HEK293 (cell line): Measurements from ENCODE around the gene PTPRN2.

Experiments used
- CTCF ChIA-PET: fragments of 350-600 bp; formaldehyde crosslinking; extraction: SDS; loops from one replicate; lab custom pipeline; 2021; ENCODE audit warnings: antibody characterized with exemption; lab: Yijun Ruan, JAX
- POLR2A ChIA-PET: fragments of 300-600 bp; formaldehyde crosslinking; extraction: SDS; loops from one replicate; lab custom pipeline; 2020; ENCODE audit warnings: antibody characterized with exemption, inconsistent platforms; lab: Yijun Ruan, JAX
- H3K27ac ChIP-seq: fragments of 200-500 bp; sonication (Bioruptor generic); 2 replicates; pipeline ENCODE4 v1.5.1; 2014; ENCODE audit warnings: low read depth, low read length, control low read depth, inconsistent platforms; ENCODE audit errors: extremely low read depth
- H3K36me3 ChIP-seq, 2 experiments: fragments of 200-500 bp in 1 of 2; sonication (Bioruptor generic) in 1 of 2; 1 replicate in 1 of 2; 2 replicates in 1 of 2; pipeline ENCODE4 v1.5.1; 2014 to 2017; ENCODE audit warnings: inconsistent platforms in 2 of 2, low read length in 2 of 2; ENCODE audit not compliant: control insufficient read depth in 2 of 2, insufficient read depth in 1 of 2
- H3K4me1 ChIP-seq: fragments of 200-500 bp; sonication (Bioruptor generic); 2 replicates; pipeline ENCODE4 v1.5.1; 2014; ENCODE audit warnings: mild to moderate bottlenecking, low read length, inconsistent platforms; ENCODE audit not compliant: control insufficient read depth, insufficient read depth
- H3K4me3 ChIP-seq: 2 replicates; pipeline ENCODE4 v1.5.1; 2011; ENCODE audit warnings: low read depth, mild to moderate bottlenecking, control low read depth, low read length, moderate library complexity
- H3K9me3 ChIP-seq: fragments of 200-500 bp; sonication (Bioruptor generic); 2 replicates; pipeline ENCODE4 v1.5.1; 2014; ENCODE audit warnings: low read depth, low read length, inconsistent platforms; ENCODE audit not compliant: control insufficient read depth, insufficient read depth
- KLF7 ChIP-seq: fragments of 450-650 bp; formaldehyde crosslinking; IDR thresholded peaks from 2 replicates; pipeline ENCODE4 v1.5.1; 2016; ENCODE audit warnings: missing biosample characterization, missing genetic modification characterization, borderline replicate concordance
- YY1 ChIP-seq: fragments of 450-650 bp; formaldehyde crosslinking; IDR thresholded peaks from 2 replicates; pipeline ENCODE4 v1.5.1; 2018; ENCODE audit warnings: missing biosample characterization, missing genetic modification characterization
- ZBTB21 ChIP-seq: fragments of 450-650 bp; formaldehyde crosslinking; IDR thresholded peaks from 2 replicates; pipeline ENCODE4 v1.5.1; 2017; ENCODE audit warnings: missing biosample characterization, missing genetic modification characterization
- ZNF169 ChIP-seq: fragments of 450-650 bp; formaldehyde crosslinking; IDR thresholded peaks from 2 replicates; pipeline ENCODE4 v1.5.1; 2016; ENCODE audit warnings: missing biosample characterization, missing genetic modification characterization
- ZNF404 ChIP-seq: fragments of 450-650 bp; formaldehyde crosslinking; IDR thresholded peaks from 2 replicates; pipeline ENCODE4 v1.5.1; 2017; ENCODE audit warnings: missing biosample characterization, missing genetic modification characterization
- ZNF624 ChIP-seq: fragments of 450-650 bp; formaldehyde crosslinking; IDR thresholded peaks from 2 replicates; pipeline ENCODE4 v1.5.1; 2017; ENCODE audit warnings: missing biosample characterization, missing genetic modification characterization
- ZNF626 ChIP-seq: fragments of 450-650 bp; sonication (Bioruptor Pico); formaldehyde crosslinking; IDR thresholded peaks from 2 replicates; pipeline ENCODE4 v1.5.1; 2018; ENCODE audit warnings: missing biosample characterization, missing genetic modification characterization, inconsistent platforms
- ZNF677 ChIP-seq: fragments of 450-650 bp; IDR thresholded peaks from 2 replicates; pipeline ENCODE4 v1.5.0; 2018; ENCODE audit warnings: missing biosample characterization, mild to moderate bottlenecking, missing genetic modification characterization, moderate library complexity
- ZNF707 ChIP-seq: fragments of 450-650 bp; formaldehyde crosslinking; IDR thresholded peaks from 2 replicates; pipeline ENCODE4 v1.5.1; 2016; ENCODE audit warnings: missing biosample characterization, missing genetic modification characterization
- ZNF792 ChIP-seq: fragments of 450-650 bp; formaldehyde crosslinking; IDR thresholded peaks from 2 replicates; pipeline ENCODE4 v1.5.1; 2016; ENCODE audit warnings: missing biosample characterization, missing genetic modification characterization
- ZNF843 ChIP-seq: fragments of 450-650 bp; formaldehyde crosslinking; IDR thresholded peaks from 2 replicates; pipeline ENCODE4 v1.5.1; 2016; ENCODE audit warnings: missing biosample characterization, missing genetic modification characterization
- TF ChIP-seq, protein P1 (sequence below): fragments of 450-650 bp; IDR thresholded peaks from 2 replicates; pipeline ENCODE4 v1.5.1; 2018; ENCODE audit warnings: missing biosample characterization, missing genetic modification characterization
- TF ChIP-seq, protein P2 (sequence below): fragments of 450-650 bp; formaldehyde crosslinking; IDR thresholded peaks from 2 replicates; pipeline ENCODE4 v1.5.1; 2016; ENCODE audit warnings: missing biosample characterization, missing genetic modification characterization
- TF ChIP-seq, protein P3 (sequence below): fragments of 450-650 bp; formaldehyde crosslinking; conservative IDR thresholded peaks from 2 replicates; pipeline ENCODE4 v1.5.1; 2016; ENCODE audit warnings: low read depth, missing biosample characterization, missing genetic modification characterization
- TF ChIP-seq, protein P4 (sequence below): fragments of 450-650 bp; formaldehyde crosslinking; IDR thresholded peaks from 2 replicates; pipeline ENCODE4 v1.5.1; 2016; ENCODE audit warnings: missing biosample characterization, missing genetic modification characterization, borderline replicate concordance
- TF ChIP-seq, protein P5 (sequence below): fragments of 450-650 bp; formaldehyde crosslinking; IDR thresholded peaks from 2 replicates; pipeline ENCODE4 v1.5.1; 2016; ENCODE audit warnings: missing biosample characterization, missing genetic modification characterization

The PTPRN2 gene

DNA sequence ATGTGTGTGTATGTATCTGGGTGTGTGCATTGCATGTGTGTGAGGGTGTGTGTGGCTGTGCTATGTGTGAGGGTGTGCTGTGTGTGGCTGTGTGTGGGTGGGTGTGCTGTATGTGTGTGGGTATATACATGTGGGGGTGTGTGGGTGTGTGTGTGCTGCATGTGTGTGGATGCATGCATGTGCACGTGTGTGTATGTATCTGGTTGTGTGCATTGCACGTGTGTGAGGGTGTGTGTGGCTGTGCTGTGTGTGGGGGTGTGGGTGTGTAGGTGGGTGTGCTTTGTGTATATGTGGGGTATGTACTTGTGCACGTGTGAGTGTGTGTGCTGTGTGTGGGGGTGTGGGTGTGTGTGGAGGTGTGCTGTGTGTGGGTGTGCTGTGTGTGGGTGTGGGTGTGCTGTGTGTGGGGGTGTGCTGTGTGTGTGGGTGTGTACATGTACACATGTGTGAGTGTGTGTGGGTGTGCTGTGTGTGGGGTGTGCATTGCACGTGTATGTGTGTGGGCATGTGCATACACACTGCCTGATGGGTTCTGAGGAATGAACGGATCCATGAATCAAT lies 579.8 kb downstream of the PTPRN2 start (continued):
- TF ChIP-seq, protein P1, sequence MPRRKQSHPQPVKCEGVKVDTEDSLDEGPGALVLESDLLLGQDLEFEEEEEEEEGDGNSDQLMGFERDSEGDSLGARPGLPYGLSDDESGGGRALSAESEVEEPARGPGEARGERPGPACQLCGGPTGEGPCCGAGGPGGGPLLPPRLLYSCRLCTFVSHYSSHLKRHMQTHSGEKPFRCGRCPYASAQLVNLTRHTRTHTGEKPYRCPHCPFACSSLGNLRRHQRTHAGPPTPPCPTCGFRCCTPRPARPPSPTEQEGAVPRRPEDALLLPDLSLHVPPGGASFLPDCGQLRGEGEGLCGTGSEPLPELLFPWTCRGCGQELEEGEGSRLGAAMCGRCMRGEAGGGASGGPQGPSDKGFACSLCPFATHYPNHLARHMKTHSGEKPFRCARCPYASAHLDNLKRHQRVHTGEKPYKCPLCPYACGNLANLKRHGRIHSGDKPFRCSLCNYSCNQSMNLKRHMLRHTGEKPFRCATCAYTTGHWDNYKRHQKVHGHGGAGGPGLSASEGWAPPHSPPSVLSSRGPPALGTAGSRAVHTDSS: no peak

DNA sequence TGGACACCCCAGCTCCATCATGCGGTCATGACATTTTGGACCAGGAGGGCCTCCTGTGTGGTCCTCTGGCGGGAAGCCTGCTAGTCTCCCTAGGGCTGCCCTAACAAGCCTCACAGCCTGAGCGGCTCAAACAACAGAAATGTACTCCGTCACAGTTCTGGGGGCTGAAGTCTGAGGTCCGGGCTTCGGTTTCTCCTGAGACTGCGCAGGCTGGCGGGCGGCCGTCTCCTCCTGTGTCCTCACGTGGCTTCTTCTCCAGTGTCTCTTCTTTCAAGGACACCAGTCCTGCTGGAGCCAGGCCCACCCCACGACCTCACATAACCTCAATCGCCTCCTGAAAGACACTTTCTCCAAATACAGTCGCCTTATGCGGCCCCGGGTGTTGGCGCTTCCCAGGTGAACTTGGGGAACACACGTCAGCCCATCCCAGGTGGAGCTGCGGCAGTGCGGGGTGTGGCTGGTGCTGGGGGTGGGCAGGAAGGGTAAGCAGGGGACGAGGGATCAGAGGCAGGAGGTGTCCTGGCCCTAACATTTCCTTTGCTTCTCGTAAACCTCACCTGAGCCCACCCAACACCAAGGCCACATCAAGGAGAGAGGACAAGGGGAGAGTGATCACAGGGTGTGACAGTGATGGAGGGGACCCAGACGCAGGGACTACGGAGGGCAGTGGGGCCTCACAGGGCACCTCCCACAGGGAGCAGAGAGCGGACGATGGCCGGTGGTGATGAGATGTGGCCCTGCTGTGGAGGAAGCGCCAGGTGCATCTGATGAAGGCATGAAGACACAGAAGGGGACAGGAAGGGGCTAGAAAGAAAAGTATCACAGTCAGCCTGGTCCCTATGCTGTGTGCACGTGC lies 580.6 kb downstream of the PTPRN2 start:
- no peak for TF ChIP-seq ZNF843 (tag by site-specific recombination)
- no peak for TF ChIP-seq ZNF792 (tag by site-specific recombination)
- no peak for TF ChIP-seq KLF7 (tag by site-specific recombination)
- TF ChIP-seq, protein P2, sequence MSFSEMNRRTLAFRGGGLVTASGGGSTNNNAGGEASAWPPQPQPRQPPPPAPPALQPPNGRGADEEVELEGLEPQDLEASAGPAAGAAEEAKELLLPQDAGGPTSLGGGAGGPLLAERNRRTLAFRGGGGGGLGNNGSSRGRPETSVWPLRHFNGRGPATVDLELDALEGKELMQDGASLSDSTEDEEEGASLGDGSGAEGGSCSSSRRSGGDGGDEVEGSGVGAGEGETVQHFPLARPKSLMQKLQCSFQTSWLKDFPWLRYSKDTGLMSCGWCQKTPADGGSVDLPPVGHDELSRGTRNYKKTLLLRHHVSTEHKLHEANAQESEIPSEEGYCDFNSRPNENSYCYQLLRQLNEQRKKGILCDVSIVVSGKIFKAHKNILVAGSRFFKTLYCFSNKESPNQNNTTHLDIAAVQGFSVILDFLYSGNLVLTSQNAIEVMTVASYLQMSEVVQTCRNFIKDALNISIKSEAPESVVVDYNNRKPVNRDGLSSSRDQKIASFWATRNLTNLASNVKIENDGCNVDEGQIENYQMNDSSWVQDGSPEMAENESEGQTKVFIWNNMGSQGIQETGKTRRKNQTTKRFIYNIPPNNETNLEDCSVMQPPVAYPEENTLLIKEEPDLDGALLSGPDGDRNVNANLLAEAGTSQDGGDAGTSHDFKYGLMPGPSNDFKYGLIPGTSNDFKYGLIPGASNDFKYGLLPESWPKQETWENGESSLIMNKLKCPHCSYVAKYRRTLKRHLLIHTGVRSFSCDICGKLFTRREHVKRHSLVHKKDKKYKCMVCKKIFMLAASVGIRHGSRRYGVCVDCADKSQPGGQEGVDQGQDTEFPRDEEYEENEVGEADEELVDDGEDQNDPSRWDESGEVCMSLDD (tag by site-specific recombination): no peak
- TF ChIP-seq, protein P3, sequence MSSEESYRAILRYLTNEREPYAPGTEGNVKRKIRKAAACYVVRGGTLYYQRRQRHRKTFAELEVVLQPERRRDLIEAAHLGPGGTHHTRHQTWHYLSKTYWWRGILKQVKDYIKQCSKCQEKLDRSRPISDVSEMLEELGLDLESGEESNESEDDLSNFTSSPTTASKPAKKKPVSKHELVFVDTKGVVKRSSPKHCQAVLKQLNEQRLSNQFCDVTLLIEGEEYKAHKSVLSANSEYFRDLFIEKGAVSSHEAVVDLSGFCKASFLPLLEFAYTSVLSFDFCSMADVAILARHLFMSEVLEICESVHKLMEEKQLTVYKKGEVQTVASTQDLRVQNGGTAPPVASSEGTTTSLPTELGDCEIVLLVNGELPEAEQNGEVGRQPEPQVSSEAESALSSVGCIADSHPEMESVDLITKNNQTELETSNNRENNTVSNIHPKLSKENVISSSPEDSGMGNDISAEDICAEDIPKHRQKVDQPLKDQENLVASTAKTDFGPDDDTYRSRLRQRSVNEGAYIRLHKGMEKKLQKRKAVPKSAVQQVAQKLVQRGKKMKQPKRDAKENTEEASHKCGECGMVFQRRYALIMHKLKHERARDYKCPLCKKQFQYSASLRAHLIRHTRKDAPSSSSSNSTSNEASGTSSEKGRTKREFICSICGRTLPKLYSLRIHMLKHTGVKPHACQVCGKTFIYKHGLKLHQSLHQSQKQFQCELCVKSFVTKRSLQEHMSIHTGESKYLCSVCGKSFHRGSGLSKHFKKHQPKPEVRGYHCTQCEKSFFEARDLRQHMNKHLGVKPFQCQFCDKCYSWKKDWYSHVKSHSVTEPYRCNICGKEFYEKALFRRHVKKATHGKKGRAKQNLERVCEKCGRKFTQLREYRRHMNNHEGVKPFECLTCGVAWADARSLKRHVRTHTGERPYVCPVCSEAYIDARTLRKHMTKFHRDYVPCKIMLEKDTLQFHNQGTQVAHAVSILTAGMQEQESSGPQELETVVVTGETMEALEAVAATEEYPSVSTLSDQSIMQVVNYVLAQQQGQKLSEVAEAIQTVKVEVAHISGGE (tag by site-specific recombination): no peak
- TF ChIP-seq YY1 (tag by site-specific recombination): no peak
- no peak for TF ChIP-seq ZNF626
- TF ChIP-seq ZNF404 (tag by site-specific recombination): no peak
- no peak for TF ChIP-seq ZNF677 (tag by site-specific recombination)
- TF ChIP-seq, protein P4, sequence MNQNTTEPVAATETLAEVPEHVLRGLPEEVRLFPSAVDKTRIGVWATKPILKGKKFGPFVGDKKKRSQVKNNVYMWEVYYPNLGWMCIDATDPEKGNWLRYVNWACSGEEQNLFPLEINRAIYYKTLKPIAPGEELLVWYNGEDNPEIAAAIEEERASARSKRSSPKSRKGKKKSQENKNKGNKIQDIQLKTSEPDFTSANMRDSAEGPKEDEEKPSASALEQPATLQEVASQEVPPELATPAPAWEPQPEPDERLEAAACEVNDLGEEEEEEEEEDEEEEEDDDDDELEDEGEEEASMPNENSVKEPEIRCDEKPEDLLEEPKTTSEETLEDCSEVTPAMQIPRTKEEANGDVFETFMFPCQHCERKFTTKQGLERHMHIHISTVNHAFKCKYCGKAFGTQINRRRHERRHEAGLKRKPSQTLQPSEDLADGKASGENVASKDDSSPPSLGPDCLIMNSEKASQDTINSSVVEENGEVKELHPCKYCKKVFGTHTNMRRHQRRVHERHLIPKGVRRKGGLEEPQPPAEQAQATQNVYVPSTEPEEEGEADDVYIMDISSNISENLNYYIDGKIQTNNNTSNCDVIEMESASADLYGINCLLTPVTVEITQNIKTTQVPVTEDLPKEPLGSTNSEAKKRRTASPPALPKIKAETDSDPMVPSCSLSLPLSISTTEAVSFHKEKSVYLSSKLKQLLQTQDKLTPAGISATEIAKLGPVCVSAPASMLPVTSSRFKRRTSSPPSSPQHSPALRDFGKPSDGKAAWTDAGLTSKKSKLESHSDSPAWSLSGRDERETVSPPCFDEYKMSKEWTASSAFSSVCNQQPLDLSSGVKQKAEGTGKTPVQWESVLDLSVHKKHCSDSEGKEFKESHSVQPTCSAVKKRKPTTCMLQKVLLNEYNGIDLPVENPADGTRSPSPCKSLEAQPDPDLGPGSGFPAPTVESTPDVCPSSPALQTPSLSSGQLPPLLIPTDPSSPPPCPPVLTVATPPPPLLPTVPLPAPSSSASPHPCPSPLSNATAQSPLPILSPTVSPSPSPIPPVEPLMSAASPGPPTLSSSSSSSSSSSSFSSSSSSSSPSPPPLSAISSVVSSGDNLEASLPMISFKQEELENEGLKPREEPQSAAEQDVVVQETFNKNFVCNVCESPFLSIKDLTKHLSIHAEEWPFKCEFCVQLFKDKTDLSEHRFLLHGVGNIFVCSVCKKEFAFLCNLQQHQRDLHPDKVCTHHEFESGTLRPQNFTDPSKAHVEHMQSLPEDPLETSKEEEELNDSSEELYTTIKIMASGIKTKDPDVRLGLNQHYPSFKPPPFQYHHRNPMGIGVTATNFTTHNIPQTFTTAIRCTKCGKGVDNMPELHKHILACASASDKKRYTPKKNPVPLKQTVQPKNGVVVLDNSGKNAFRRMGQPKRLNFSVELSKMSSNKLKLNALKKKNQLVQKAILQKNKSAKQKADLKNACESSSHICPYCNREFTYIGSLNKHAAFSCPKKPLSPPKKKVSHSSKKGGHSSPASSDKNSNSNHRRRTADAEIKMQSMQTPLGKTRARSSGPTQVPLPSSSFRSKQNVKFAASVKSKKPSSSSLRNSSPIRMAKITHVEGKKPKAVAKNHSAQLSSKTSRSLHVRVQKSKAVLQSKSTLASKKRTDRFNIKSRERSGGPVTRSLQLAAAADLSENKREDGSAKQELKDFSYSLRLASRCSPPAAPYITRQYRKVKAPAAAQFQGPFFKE (tag by site-specific recombination): no peak
- TF ChIP-seq, protein P5, sequence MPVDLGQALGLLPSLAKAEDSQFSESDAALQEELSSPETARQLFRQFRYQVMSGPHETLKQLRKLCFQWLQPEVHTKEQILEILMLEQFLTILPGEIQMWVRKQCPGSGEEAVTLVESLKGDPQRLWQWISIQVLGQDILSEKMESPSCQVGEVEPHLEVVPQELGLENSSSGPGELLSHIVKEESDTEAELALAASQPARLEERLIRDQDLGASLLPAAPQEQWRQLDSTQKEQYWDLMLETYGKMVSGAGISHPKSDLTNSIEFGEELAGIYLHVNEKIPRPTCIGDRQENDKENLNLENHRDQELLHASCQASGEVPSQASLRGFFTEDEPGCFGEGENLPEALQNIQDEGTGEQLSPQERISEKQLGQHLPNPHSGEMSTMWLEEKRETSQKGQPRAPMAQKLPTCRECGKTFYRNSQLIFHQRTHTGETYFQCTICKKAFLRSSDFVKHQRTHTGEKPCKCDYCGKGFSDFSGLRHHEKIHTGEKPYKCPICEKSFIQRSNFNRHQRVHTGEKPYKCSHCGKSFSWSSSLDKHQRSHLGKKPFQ (tag by site-specific recombination): no peak
- no peak for TF ChIP-seq ZNF169 (tag by site-specific recombination)
- TF ChIP-seq ZNF707 (tag by site-specific recombination): no peak
- TF ChIP-seq ZNF624 (tag by site-specific recombination): no peak
- no peak for TF ChIP-seq ZBTB21 (tag by site-specific recombination)
- no peaks in the 10 kb centered on the region for H3K9me3 ChIP-seq
- ChIA-PET POLR2A (no interaction called here), CTCF (interaction anchor here (0.7 kb wide), 1 partner anchor 60 kb away, joined by 3 read pairs; no protein-coding TSS in a partner anchor)
- H3K4me3 ChIP-seq: no peak overlapping the region
- H3K36me3 ChIP-seq: no peaks in the 10 kb centered on the region
- no peaks in the 10 kb centered on the region for H3K4me1 ChIP-seq
- no peak overlapping the region for H3K27ac ChIP-seq
